Karpas-422 (cell line): Measurements from ENCODE around the gene PCIF1. TPM values are rescaled to one million over a fixed set of nuclear protein-coding genes. Genes with fewer than 3 reads are reported as not detected.

Experiments
- DNase-seq: peaks from one replicate; pipeline ENCODE4 v3.0.0-alpha.2; 2015
- H2AFZ ChIP-seq: fragments of 200-600 bp; sonication (generic); 2 replicates; pipeline ENCODE4 v1.6.1; 2014; ENCODE audit warnings: antibody characterized with exemption, low read length, mixed read lengths
- H3K27ac ChIP-seq: fragments of 200-600 bp; sonication (generic); 2 replicates; pipeline ENCODE4 v1.5.1; 2014; ENCODE audit warnings: mild to moderate bottlenecking, low read length, moderate library complexity
- H3K27me3 ChIP-seq: fragments of 200-600 bp; sonication (generic); 2 replicates; pipeline ENCODE4 v1.6.1; 2014; ENCODE audit warnings: low read length, mixed read lengths
- H3K36me3 ChIP-seq: fragments of 200-600 bp; sonication (generic); 2 replicates; pipeline ENCODE4 v1.6.1; 2014; ENCODE audit warnings: low read length, mixed read lengths; ENCODE audit not compliant: insufficient read depth
- H3K4me1 ChIP-seq: fragments of 200-600 bp; sonication (generic); 2 replicates; pipeline ENCODE4 v1.6.1; 2014; ENCODE audit warnings: mild to moderate bottlenecking, low read length, mixed read lengths
- H3K4me2 ChIP-seq: fragments of 200-600 bp; sonication (generic); 2 replicates; pipeline ENCODE4 v1.6.1; 2014; ENCODE audit warnings: low read length, low read depth, mild to moderate bottlenecking; ENCODE audit not compliant: poor library complexity, severe bottlenecking
- H3K4me3 ChIP-seq: fragments of 200-600 bp; sonication (generic); 2 replicates; pipeline ENCODE4 v1.5.1; 2014; ENCODE audit warnings: mild to moderate bottlenecking, antibody characterized with exemption, low read length, mixed read lengths
- H3K79me2 ChIP-seq: fragments of 200-600 bp; sonication (generic); 2 replicates; pipeline ENCODE4 v1.6.1; 2014; ENCODE audit warnings: mild to moderate bottlenecking, low read length, mixed read lengths
- H3K9ac ChIP-seq: fragments of 200-600 bp; sonication (generic); 2 replicates; pipeline ENCODE4 v1.6.0; 2014; ENCODE audit warnings: low read length
- H3K9me2 ChIP-seq: fragments of 200-600 bp; sonication (generic), shearing (Covaris generic); replicated peaks from 2 replicates; pipeline ENCODE4 v1.6.0; 2014; ENCODE audit warnings: mild to moderate bottlenecking, low read length, moderate library complexity; ENCODE audit not compliant: insufficient read depth
- H3K9me3 ChIP-seq: fragments of 300-700, 200-600 bp; sonication (generic); 2 replicates; pipeline ENCODE4 v1.6.1; 2014; ENCODE audit warnings: low read length, mixed read lengths
- H4K20me1 ChIP-seq: fragments of 200-600 bp; sonication (generic); 2 replicates; pipeline ENCODE4 v1.6.1; 2014; ENCODE audit warnings: mild to moderate bottlenecking, antibody characterized with exemption, low read length, low read depth; ENCODE audit not compliant: insufficient read depth
- total RNA-seq: library from RNA; depleted of rRNA; stranded (reverse); fragments of >200 nt; shearing (Covaris generic); gene quantifications from 2 replicates; pipeline ENCODE4 v1.2.3, GENCODE V29; 2014; ENCODE audit warnings: low replicate concordance

PCIF1 gene
- total RNA-seq, 1 experiment from 2014 or later = 12.0 TPM

- no peak overlapping the region for H3K9ac ChIP-seq
- no peak overlapping the region for H3K4me2 ChIP-seq
- H3K4me3 ChIP-seq = no peak overlapping the region
- H3K36me3 ChIP-seq = no peaks in the 10 kb centered on the region
- H2AFZ ChIP-seq = no peak overlapping the region
- peaks cover 4% of the 10 kb centered on the region for H3K4me1 ChIP-seq
- H3K27me3 ChIP-seq = no peaks in the 10 kb centered on the region
- H3K9me3 ChIP-seq = no peaks in the 10 kb centered on the region
- H3K27ac ChIP-seq = no peak overlapping the region
- H4K20me1 ChIP-seq = no peaks in the 10 kb centered on the region
- no peaks in the 10 kb centered on the region for H3K79me2 ChIP-seq
- no peaks in the 10 kb centered on the region for H3K9me2 ChIP-seq
- DNase-seq = no peak
These were observed 16.2 kb upstream of the PCIF1 start for GRCh38 chr20:45918182-45918737.

DNA sequence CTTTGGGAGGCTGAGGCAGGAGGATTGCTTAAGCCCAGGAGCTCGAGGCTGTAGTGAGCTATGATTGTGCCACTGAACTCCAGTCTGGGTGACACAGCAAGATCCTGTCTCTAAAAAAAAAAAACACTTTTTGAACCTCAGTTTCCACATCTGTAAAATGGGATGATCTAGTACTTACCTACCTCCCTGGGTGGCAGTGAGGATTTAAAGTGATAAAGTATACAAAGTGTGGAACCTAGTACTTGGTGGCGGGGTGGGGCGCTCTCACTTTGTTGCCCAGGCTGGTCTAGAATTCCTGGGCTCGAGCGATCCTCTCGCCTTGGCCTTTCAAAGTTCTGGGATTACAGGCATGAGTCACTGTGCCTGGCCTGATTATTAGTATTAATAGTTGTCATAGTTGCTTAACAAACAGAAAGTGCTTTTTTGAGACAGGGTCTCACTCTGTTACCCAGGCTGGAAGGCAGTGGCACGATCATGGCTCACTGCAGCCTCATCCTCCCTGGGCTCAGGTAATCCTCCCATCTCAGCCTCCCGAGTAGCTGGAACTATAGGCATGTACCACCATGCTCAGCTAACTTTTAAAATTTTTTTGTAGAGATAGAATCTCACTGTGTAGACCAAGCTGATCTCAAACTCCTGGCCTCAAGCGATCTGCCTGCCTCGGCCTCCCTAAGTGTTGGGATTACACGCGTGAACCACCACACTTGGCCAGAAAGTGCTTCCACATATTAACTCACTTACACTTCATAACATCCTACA lies 15.5 kb upstream of the PCIF1 start:
- Histone ChIP-seq H3K9ac (no peak overlapping the region), H3K9me3 (no peaks in the 10 kb centered on the region), H3K4me3 (no peak overlapping the region), H3K4me2 (no peak overlapping the region), H3K27me3 (no peaks in the 10 kb centered on the region), H3K4me1 (peaks cover 4% of the 10 kb centered on the region; the same call in 1 of the 2 replicates), H3K79me2 (no peaks in the 10 kb centered on the region), H4K20me1 (no peaks in the 10 kb centered on the region), H3K36me3 (no peaks in the 10 kb centered on the region), H3K9me2 (no peaks in the 10 kb centered on the region), H3K27ac (no peak overlapping the region), H2AFZ (no peak overlapping the region)
- no peak for DNase-seq

DNA sequence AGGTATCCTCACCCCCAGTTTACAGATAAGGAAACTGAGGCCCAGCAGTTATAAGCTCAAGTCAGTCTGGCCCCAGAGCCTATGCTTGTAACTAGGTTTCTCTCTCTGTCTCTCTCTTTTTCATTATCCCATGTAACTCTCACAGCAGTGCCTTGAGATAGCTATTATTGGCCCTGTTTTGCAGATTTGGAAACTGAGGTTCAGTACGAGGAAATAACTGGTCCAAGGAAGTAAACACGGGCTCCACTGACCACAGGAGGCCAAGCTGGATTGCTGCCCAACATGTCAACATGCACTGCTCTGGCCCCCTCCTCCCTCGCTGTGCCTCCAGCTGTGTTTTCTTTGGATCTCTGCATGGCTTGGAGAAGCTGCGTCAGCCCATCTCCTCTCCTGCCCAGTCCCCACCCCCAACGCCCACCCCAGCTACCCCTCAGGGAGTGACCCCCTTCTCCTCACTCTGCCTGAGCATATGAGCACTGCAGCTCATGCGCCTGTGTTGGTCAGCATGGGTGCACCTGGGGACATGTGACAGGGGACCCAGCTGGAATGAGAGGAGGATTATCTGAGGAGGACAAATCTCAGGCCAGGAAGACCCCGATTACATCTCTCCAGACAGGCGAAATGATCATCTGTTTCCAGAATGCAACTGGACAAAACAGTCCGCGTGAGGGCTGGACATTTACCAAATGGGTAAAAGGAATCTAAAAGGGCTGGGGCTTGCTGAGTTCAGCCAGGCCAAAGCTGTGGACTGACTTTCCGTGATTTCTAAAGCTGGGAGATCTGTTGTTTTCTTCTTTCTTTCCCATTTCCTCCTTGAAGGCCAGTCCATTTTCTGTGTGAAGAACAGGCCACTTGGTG lies 14.7 kb upstream of the PCIF1 start:
- Histone ChIP-seq H3K9ac (no peak overlapping the region), H3K9me2 (no peaks in the 10 kb centered on the region), H3K4me3 (no peak overlapping the region), H4K20me1 (no peaks in the 10 kb centered on the region), H3K27ac (no peak overlapping the region), H3K79me2 (no peaks in the 10 kb centered on the region), H3K27me3 (no peaks in the 10 kb centered on the region), H3K4me2 (no peak overlapping the region), H3K4me1 (no peaks in the 10 kb centered on the region), H2AFZ (no peak overlapping the region), H3K9me3 (no peaks in the 10 kb centered on the region), H3K36me3 (no peaks in the 10 kb centered on the region)
- DNase-seq = no peak

GRCh38 chr20:45920462-45921336 lies 13.8 kb upstream of the PCIF1 start:
- H3K27ac ChIP-seq = no peak overlapping the region
- no peaks in the 10 kb centered on the region for H3K79me2 ChIP-seq
- no peaks in the 10 kb centered on the region for H3K4me1 ChIP-seq
- H2AFZ ChIP-seq = no peak overlapping the region
- no peaks in the 10 kb centered on the region for H3K27me3 ChIP-seq
- no peak for DNase-seq
- H3K9me3 ChIP-seq = no peaks in the 10 kb centered on the region
- H4K20me1 ChIP-seq = no peaks in the 10 kb centered on the region
- no peak overlapping the region for H3K4me3 ChIP-seq
- H3K9me2 ChIP-seq = no peaks in the 10 kb centered on the region
- no peak overlapping the region for H3K9ac ChIP-seq
- H3K36me3 ChIP-seq = no peaks in the 10 kb centered on the region
- no peak overlapping the region for H3K4me2 ChIP-seq

- Histone ChIP-seq H3K4me3 (no peak overlapping the region), H3K36me3 (no peaks in the 10 kb centered on the region), H3K9me3 (no peaks in the 10 kb centered on the region), H3K79me2 (no peaks in the 10 kb centered on the region), H3K9ac (no peak overlapping the region), H3K27ac (no peak overlapping the region), H3K4me2 (no peak overlapping the region), H2AFZ (no peak overlapping the region), H3K4me1 (no peaks in the 10 kb centered on the region), H4K20me1 (no peaks in the 10 kb centered on the region), H3K27me3 (no peaks in the 10 kb centered on the region), H3K9me2 (no peaks in the 10 kb centered on the region)
- no peak for DNase-seq
These were observed 12.9 kb upstream of the PCIF1 start for GRCh38 chr20:45921337-45922189.

DNA sequence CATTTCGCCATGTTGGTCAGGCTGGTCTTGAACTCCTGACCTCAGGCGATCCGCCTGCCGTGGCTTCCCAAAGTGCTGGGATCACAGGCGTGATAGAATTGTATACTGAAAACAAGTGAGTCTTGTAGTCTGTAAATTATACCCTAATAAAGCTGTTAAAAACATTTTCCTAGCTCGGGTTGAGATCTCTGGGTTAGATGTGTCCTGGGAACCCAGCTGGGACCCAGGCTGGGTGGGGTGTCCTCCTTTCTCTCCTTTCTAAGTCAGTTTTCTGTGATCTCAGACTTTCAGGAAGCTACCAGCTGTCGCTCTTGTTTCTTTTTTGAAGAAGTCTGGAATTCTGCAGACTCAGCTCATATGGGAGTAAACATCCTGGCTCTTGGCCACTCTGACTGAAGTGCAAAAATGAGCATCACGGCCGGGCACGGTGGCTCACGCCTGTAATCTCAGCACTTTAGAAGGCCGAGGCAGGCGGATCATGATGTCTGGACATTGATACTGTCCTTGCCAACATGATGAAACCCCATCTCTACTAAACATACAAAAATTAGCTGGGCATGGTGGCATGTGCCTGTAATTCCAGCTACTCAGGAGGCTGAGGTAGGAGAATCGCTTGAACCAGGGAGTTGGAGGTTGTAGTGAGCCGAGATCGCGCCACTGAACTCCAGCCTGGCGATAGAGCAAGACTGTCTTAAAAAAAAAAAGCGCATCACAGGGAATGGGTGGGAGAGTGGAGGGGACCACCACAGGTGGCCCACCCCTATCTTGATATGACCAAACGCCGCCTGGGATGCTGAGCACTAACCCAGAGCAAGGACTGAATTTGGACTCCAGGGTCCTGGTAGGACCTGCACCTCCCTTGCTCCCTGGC lies 9.9 kb upstream of the PCIF1 start:
- Histone ChIP-seq H3K9me3 (no peaks in the 10 kb centered on the region), H3K27ac (no peak overlapping the region), H3K27me3 (no peaks in the 10 kb centered on the region), H3K4me2 (no peak overlapping the region), H3K9ac (no peak overlapping the region), H4K20me1 (no peaks in the 10 kb centered on the region), H3K4me3 (no peak overlapping the region), H3K79me2 (no peaks in the 10 kb centered on the region), H2AFZ (no peak overlapping the region), H3K4me1 (no peaks in the 10 kb centered on the region), H3K9me2 (no peaks in the 10 kb centered on the region), H3K36me3 (no peaks in the 10 kb centered on the region)
- DNase-seq = no peak
